Stimulated activated CD8-positive, alpha-beta memory T cell treated with anti-CD3 and anti-CD28 coated beads, Interleukin-7, amount 100 ng/mL, for 24 hours (primary cell): ENCODE measurements around the gene CRYGS.
"Not testable (repeated sequence)": the region's sequence is repeated elsewhere in the genome, so short reads cannot be mapped to it uniquely, and the experiment has no call there.

ENCODE experiments used
- DNase-seq: peaks from one replicate; pipeline ENCODE4 v3.0.0-alpha.2; 2020; ENCODE audit warnings: low read depth

CRYGS gene

GRCh38 chr3:186544281-186544680, at the start of gene CRYGS:
CRYGS (minus strand) TSS chr3:186544380; CDS start chr3:186544326, 54 bp downstream.
- DNase-seq = no peak

GRCh38 chr3:186593862-186594261, 49.7 kb upstream of the CRYGS start:
- no peak for DNase-seq

- no peak for DNase-seq
These were observed 48.5 kb upstream of the CRYGS start for GRCh38 chr3:186592682-186593081.

GRCh38 chr3:186590580-186591295, 46.6 kb upstream of the CRYGS start:
- no peak for DNase-seq

GRCh38 chr3:186589856-186590579, 45.8 kb upstream of the CRYGS start:
- DNase-seq = no peak

GRCh38 chr3:186589121-186589520, 44.9 kb upstream of the CRYGS start:
- DNase-seq = no peak

- no peak for DNase-seq
These were observed 44.5 kb upstream of the CRYGS start for GRCh38 chr3:186588632-186589031.

- no peak for DNase-seq
These were observed 43.0 kb upstream of the CRYGS start for GRCh38 chr3:186587183-186587582.

GRCh38 chr3:186586245-186586644, 42.1 kb upstream of the CRYGS start:
- DNase-seq = not testable (repeated sequence)

- no peak for DNase-seq
These were observed 39.7 kb upstream of the CRYGS start for GRCh38 chr3:186583831-186584230.

GRCh38 chr3:186582541-186582940, 38.4 kb upstream of the CRYGS start:
- DNase-seq = no peak

- DNase-seq = no peak
These were observed 36.6 kb upstream of the CRYGS start for GRCh38 chr3:186580785-186581184.

GRCh38 chr3:186577521-186577920, 33.3 kb upstream of the CRYGS start:
- no peak for DNase-seq

GRCh38 chr3:186571644-186572013, 27.4 kb upstream of the CRYGS start:
- no peak for DNase-seq

GRCh38 chr3:186570941-186571643, 26.9 kb upstream of the CRYGS start:
- no peak for DNase-seq

GRCh38 chr3:186570096-186570940, 26.1 kb upstream of the CRYGS start, which contains the start of gene DNAJB11:
DNAJB11 (plus strand) TSS chr3:186570720; CDS start chr3:186570898, 178 bp downstream.
- peak; percentile 96 for DNase-seq

- DNase-seq = no peak
These were observed 25.6 kb upstream of the CRYGS start for GRCh38 chr3:186569779-186570095.

- not testable (repeated sequence) for DNase-seq
These were observed 25.2 kb upstream of the CRYGS start for GRCh38 chr3:186569361-186569760.

- peak; percentile 93 for DNase-seq
These were observed 23.1 kb upstream of the CRYGS start, which contains the start of gene TBCCD1 for GRCh38 chr3:186567072-186567921. TBCCD1 (minus strand) TSS chr3:186567339; CDS start chr3:186564329, 3,010 bp downstream.

GRCh38 chr3:186566772-186567071, 22.5 kb upstream of the CRYGS start:
- no peak for DNase-seq

GRCh38 chr3:186564586-186564985, 20.4 kb upstream of the CRYGS start:
- DNase-seq = no peak
